Dedifferentiated amniotic fluid mesenchymal stem cell (primary cell): ENCODE data around the gene GLG1.
"Not testable (repeated sequence)": the region's sequence is repeated elsewhere in the genome, so short reads cannot be mapped to it uniquely, and the experiment has no call there.

ENCODE experiments used
- DNase-seq: peaks from one replicate; pipeline ENCODE4 v3.0.0-alpha.2; 2016; ENCODE audit errors: extremely low spot score

The GLG1 gene

GRCh38 chr16:74410057-74410957, 196.6 kb downstream of the GLG1 start:
- not testable (repeated sequence) for DNase-seq

DNA sequence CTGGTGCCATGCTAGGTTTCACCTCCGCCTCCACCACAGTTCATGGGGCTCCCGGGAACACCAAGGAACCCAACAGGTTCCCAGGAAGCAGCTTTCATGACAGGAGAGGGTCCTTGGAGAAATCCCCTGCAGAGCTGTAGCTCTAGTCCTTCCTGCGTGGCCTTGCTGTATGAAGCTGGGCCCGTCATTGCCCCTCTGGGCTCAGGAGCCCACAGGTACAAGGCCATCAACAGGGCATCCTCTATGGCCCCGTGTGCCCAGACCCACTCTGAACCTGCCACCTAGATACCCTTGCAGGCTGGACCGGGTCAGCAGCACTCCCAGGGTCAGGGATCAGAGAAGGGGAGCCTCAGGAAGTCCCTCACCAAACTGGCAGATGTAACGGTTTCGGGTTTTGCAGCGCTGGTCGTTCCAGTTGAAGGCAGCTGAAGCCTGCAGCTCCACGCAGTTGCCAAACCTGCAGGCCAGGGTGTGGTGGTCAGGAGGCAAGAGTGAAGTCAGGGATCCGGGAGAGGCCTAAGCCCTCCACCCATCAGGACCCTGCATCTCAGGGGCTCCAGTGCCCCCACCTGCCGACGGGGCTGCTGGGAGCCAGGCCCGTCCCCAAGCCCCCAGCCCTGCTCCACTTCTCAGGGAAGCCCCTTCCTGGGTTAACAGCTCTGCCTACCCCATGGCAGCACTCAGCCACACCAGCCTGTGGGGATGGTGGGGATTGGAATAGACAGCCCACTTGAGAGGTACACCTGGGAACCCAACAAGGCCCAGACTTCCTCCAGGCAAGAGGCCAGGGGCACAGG, 197.5 kb downstream of the GLG1 start:
- not testable (repeated sequence) for DNase-seq

- not testable (repeated sequence) for DNase-seq
Measured at GRCh38 chr16:74407362-74407705, 199.6 kb downstream of the GLG1 start.

GRCh38 chr16:74406600-74407361, 200.1 kb downstream of the GLG1 start:
- DNase-seq, result not testable (repeated sequence)

GRCh38 chr16:74404148-74404933, 202.6 kb downstream of the GLG1 start:
- not testable (repeated sequence) for DNase-seq

DNA sequence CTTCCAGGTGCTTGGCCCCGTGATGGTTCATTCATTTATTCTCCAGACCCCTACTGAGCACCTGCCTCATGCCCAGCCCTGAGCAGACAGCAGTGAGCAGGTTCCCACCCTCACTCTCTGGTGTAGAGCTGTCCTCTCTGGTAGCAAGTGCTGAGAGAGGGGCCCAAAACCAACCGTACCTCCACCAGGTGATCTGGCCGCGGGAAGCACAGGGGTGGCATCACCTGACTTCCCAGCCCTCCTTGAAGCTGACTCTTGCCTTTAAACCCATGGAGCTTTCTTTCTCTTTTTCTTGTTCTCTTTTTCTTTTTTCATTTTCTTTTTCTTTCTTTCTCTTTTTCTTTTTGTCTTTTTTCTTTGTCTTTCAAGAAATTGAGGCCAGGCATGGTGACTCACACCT, 206.7 kb downstream of the GLG1 start:
- DNase-seq, result not testable (repeated sequence)

GRCh38 chr16:74398212-74398895, 208.6 kb downstream of the GLG1 start:
- not testable (repeated sequence) for DNase-seq
